H1 (cell line): Measurements from ENCODE around the gene KCNQ1. TPM values are rescaled to one million over a fixed set of nuclear protein-coding genes. Genes with fewer than 3 reads are reported as not detected.

Experiments used
- CTCF ChIA-PET: fragments of 300-600 bp; sonication (Branson Sonifier 250); formaldehyde crosslinking; loops from one replicate; lab custom pipeline; 2021; ENCODE audit not compliant: partially characterized antibody; lab: Charles Lee
- POLR2A ChIA-PET: fragments of 300-600 bp; sonication (Branson Sonifier 250); formaldehyde crosslinking; loops from one replicate; lab custom pipeline; 2021; ENCODE audit warnings: inconsistent platforms; ENCODE audit not compliant: partially characterized antibody; lab: Charles Lee
- DNase-seq, 2 experiments: peaks; one replicate each; pipeline versions ENCODE4 v3.0.0 to v3.0.0-alpha.2; 2010 to 2022; ENCODE audit warnings: low spot score in 2 of 2, low read depth in 1 of 2, mixed read lengths in 1 of 2
- FAIRE-seq: peaks from 2 replicates; lab custom pipeline; 2011; peaks lifted over from hg19 to GRCh38; lab: Jason Lieb, UNC
- H2AFZ ChIP-seq: 2 replicates; pipeline ENCODE4 v1.8.1; 2012; ENCODE audit warnings: low read length, inconsistent platforms
- H2AK5ac ChIP-seq: 2 replicates; pipeline ENCODE4 v1.6.1; 2013; ENCODE audit warnings: low read depth, low read length
- H2BK120ac ChIP-seq: replicated peaks from 2 replicates; pipeline ENCODE3; 2013; ENCODE audit warnings: low read depth, low read length, inconsistent platforms
- H2BK12ac ChIP-seq: 2 replicates; pipeline ENCODE4 v1.6.1; 2013; ENCODE audit warnings: low read depth, low read length
- H2BK15ac ChIP-seq: 2 replicates; pipeline ENCODE4 v1.6.1; 2013; ENCODE audit warnings: low read length
- H2BK20ac ChIP-seq: 2 replicates; pipeline ENCODE4 v1.6.1; 2013; ENCODE audit warnings: low read length
- H2BK5ac ChIP-seq: 2 replicates; pipeline ENCODE4 v1.6.1; 2013; ENCODE audit warnings: low read depth, low read length
- H3K14ac ChIP-seq: 2 replicates; pipeline ENCODE4 v1.6.1; 2013; ENCODE audit warnings: inconsistent platforms; ENCODE audit not compliant: insufficient read length
- H3K18ac ChIP-seq: 2 replicates; pipeline ENCODE4 v1.6.1; 2013; ENCODE audit warnings: low read length; ENCODE audit errors: extremely low read depth
- H3K23ac ChIP-seq: 2 replicates; pipeline ENCODE4 v1.6.1; 2013; ENCODE audit warnings: inconsistent platforms; ENCODE audit not compliant: insufficient read length
- H3K23me2 ChIP-seq: 2 replicates; pipeline ENCODE4 v1.6.1; 2013; ENCODE audit warnings: low read depth, low read length
- H3K27ac ChIP-seq: 2 replicates; pipeline ENCODE4 v1.6.1; 2011; ENCODE audit warnings: low read depth, low read length, inconsistent platforms
- H3K27me3 ChIP-seq, 4 experiments: replicated peaks in 1 of 4; 1 replicate in 1 of 4; 2 replicates in 3 of 4; pipeline versions ENCODE4 v1.6.1 to v1.8.1; 2011 to 2013; ENCODE audit warnings: low read length in 3 of 4, mild to moderate bottlenecking in 3 of 4, inconsistent platforms in 2 of 4, mixed read lengths in 2 of 4, moderate library complexity in 1 of 4; ENCODE audit not compliant: control insufficient read depth in 3 of 4, insufficient read depth in 3 of 4; ENCODE audit errors: extremely low read depth in 1 of 4
- H3K36me3 ChIP-seq, 4 experiments: 2 replicates each; pipeline versions ENCODE4 v1.6.1 to v1.8.1; 2011 to 2013; ENCODE audit warnings: mild to moderate bottlenecking in 4 of 4, low read length in 3 of 4, moderate library complexity in 2 of 4, control low read depth in 1 of 4, inconsistent platforms in 1 of 4; ENCODE audit not compliant: insufficient read depth in 4 of 4, control insufficient read depth in 2 of 4
- H3K4ac ChIP-seq: replicated peaks from 2 replicates; pipeline ENCODE3; 2013; ENCODE audit warnings: low read length, low read depth, mixed read lengths, inconsistent platforms; ENCODE audit not compliant: insufficient read length
- H3K4me1 ChIP-seq, 4 experiments: replicated peaks in 1 of 4; 1 replicate in 1 of 4; 2 replicates in 3 of 4; pipeline versions ENCODE4 v1.6.1 to v1.8.1; 2011 to 2013; ENCODE audit warnings: low read length in 3 of 4, inconsistent platforms in 2 of 4, mixed read lengths in 1 of 4; ENCODE audit not compliant: insufficient read depth in 4 of 4, control insufficient read depth in 3 of 4
- H3K4me2 ChIP-seq, 2 experiments: 2 replicates each; pipeline versions ENCODE4 v1.6.1 to v1.8.1; 2011 to 2013; ENCODE audit warnings: low read depth in 2 of 2, low read length in 2 of 2, control low read depth in 1 of 2, inconsistent platforms in 1 of 2, mild to moderate bottlenecking in 1 of 2; ENCODE audit not compliant: insufficient read depth in 1 of 2
- H3K4me3 ChIP-seq, 4 experiments: fragments of 200-600, 300-600 bp in 1 of 4; sonication (generic), shearing (Covaris generic), sonication (Bioruptor Twin) in 1 of 4; 2 replicates each; pipeline versions ENCODE4 v1.5.1 to v1.8.1; 2011 to 2016; ENCODE audit warnings: low read length in 4 of 4, low read depth in 3 of 4, control low read depth in 2 of 4, inconsistent platforms in 2 of 4, mild to moderate bottlenecking in 2 of 4, mixed read lengths in 1 of 4, moderate library complexity in 1 of 4; ENCODE audit not compliant: insufficient read depth in 2 of 4; ENCODE audit errors: extremely low read depth in 1 of 4
- H3K56ac ChIP-seq: replicated peaks from 2 replicates; pipeline ENCODE3; 2013; ENCODE audit warnings: low read depth, mild to moderate bottlenecking, mixed read lengths, low read length, inconsistent platforms; ENCODE audit not compliant: insufficient read length
- H3K79me1 ChIP-seq: 2 replicates; pipeline ENCODE4 v1.6.1; 2013; ENCODE audit warnings: low read depth, low read length, control low read depth
- H3K79me2 ChIP-seq, 2 experiments: 2 replicates each; pipeline versions ENCODE4 v1.6.1 to v1.8.1; 2012 to 2013; ENCODE audit warnings: low read length in 2 of 2, mild to moderate bottlenecking in 2 of 2, inconsistent platforms in 1 of 2; ENCODE audit not compliant: insufficient read depth in 2 of 2, control insufficient read depth in 1 of 2
- H3K9ac ChIP-seq, 4 experiments: replicated peaks in 1 of 4; 1 replicate in 1 of 4; 2 replicates in 3 of 4; pipeline versions ENCODE4 v1.6.1 to v1.8.1; 2011 to 2013; ENCODE audit warnings: low read depth in 3 of 4, low read length in 3 of 4, control low read depth in 2 of 4, mild to moderate bottlenecking in 2 of 4, moderate library complexity in 2 of 4, inconsistent platforms in 1 of 4; ENCODE audit errors: extremely low read depth in 1 of 4
- H3K9me3 ChIP-seq, 2 experiments: 2 replicates each; pipeline versions ENCODE4 v1.6.1 to v1.8.1; 2012 to 2013; ENCODE audit warnings: mild to moderate bottlenecking in 2 of 2, moderate library complexity in 2 of 2, control low read depth in 1 of 2, inconsistent platforms in 1 of 2, low read depth in 1 of 2, low read length in 1 of 2, mixed read lengths in 1 of 2; ENCODE audit not compliant: insufficient read depth in 2 of 2
- H4K20me1 ChIP-seq, 2 experiments: replicated peaks in 1 of 2; 2 replicates each; pipeline versions ENCODE3 to v1.8.1; 2011 to 2013; ENCODE audit warnings: inconsistent platforms in 2 of 2, low read length in 2 of 2, mild to moderate bottlenecking in 1 of 2; ENCODE audit not compliant: insufficient read depth in 2 of 2, control insufficient read depth in 1 of 2
- H4K5ac ChIP-seq: 2 replicates; pipeline ENCODE4 v1.6.1; 2013; ENCODE audit warnings: low read length, low read depth, mixed read lengths, inconsistent platforms; ENCODE audit not compliant: insufficient read length
- H4K8ac ChIP-seq: 2 replicates; pipeline ENCODE4 v1.8.0; 2013; ENCODE audit warnings: mild to moderate bottlenecking, moderate library complexity, low read length, inconsistent platforms; ENCODE audit not compliant: insufficient read depth; ENCODE audit errors: extremely low read depth
- H4K91ac ChIP-seq: replicated peaks from 2 replicates; pipeline ENCODE3; 2013; ENCODE audit warnings: low read length, mixed read lengths, inconsistent platforms; ENCODE audit not compliant: insufficient read length
- CBX8 ChIP-seq: fragments of 300-800, 300-1000 bp; sonication (generic); IDR thresholded peaks from 2 replicates; pipeline ENCODE4 v1.7.1; 2016; ENCODE audit warnings: low read depth, low read length, borderline replicate concordance
- CREB1 ChIP-seq: IDR thresholded peaks from 2 replicates; pipeline ENCODE4 v1.6.1; 2012; ENCODE audit warnings: inconsistent platforms
- E2F6 ChIP-seq: IDR thresholded peaks from 2 replicates; pipeline ENCODE4 v1.6.1; 2012; ENCODE audit warnings: inconsistent platforms
- GABPA ChIP-seq: IDR thresholded peaks from 2 replicates; pipeline ENCODE4 v1.6.1; 2011; ENCODE audit warnings: mild to moderate bottlenecking, low read length, moderate library complexity, borderline replicate concordance; ENCODE audit not compliant: insufficient read depth
- JUN ChIP-seq: IDR thresholded peaks from 2 replicates; pipeline ENCODE4 v1.6.1; 2011; ENCODE audit warnings: low read depth, mild to moderate bottlenecking, improper control_type of control experiment, low read length
- KDM1A ChIP-seq: fragments of 200-600, 300-600 bp; sonication (generic); IDR thresholded peaks from 2 replicates; pipeline ENCODE4 v1.7.1; 2016; ENCODE audit warnings: mild to moderate bottlenecking, low read length, borderline replicate concordance
- MAX ChIP-seq: IDR thresholded peaks from 2 replicates; pipeline ENCODE4 v1.6.1; 2012; ENCODE audit warnings: inconsistent platforms
- NRF1 ChIP-seq: IDR thresholded peaks from 2 replicates; pipeline ENCODE4 v1.6.1; 2011; ENCODE audit warnings: mild to moderate bottlenecking, low read depth, low read length, improper control_type of control experiment
- SAP30 ChIP-seq: fragments of 300-600 bp; sonication (generic); IDR thresholded peaks from 2 replicates; pipeline ENCODE4 v1.7.1; 2012; ENCODE audit warnings: low read length, moderate library complexity, mild to moderate bottlenecking, inconsistent platforms; ENCODE audit not compliant: insufficient read depth, insufficient replicate concordance
- TAF7 ChIP-seq: optimal IDR thresholded peaks from 2 replicates; pipeline ENCODE3; 2011; ENCODE audit warnings: low read depth, mild to moderate bottlenecking, inconsistent platforms, low read length, moderate library complexity, borderline replicate concordance
- TBP ChIP-seq: IDR thresholded peaks from 2 replicates; pipeline ENCODE4 v1.6.1; 2011; ENCODE audit warnings: low read depth, low read length, improper control_type of control experiment
- USF2 ChIP-seq: IDR thresholded peaks from 2 replicates; pipeline ENCODE4 v1.6.1; 2011; ENCODE audit warnings: low read length, improper control_type of control experiment
- WGBS, 2 experiments: shearing (Covaris generic) in 1 of 2; methylation state at CpG; one replicate each; pipeline versions ENCODE4 v1.1.6 to v1.1.7; 2013 to 2015; ENCODE audit warnings: low lambda C conversion rate in 2 of 2, mixed read lengths in 2 of 2, inconsistent platforms in 1 of 2, low coverage in 1 of 2, missing lambda C conversion rate in 1 of 2; ENCODE audit not compliant: insufficient replicate concordance in 2 of 2, insufficient coverage in 1 of 2, insufficient read length in 1 of 2; ENCODE audit errors: extremely low coverage in 1 of 2, missing lambda C conversion rate in 1 of 2; 5-methylcytosine and 5-hydroxymethylcytosine counted together
- polyA plus RNA-seq, 7 experiments: library from polyadenylated mRNA; depleted of rRNA in 3 of 7; stranded (reverse) in 5 of 7; unstranded in 2 of 7; fragments of >200 nt in 5 of 7; fragments of 200-250 nt in 2 of 7; gene quantifications; 1 replicate in 5 of 7; 2 replicates in 1 of 7; 4 replicates in 1 of 7; pipeline versions ENCODE4 v1.2.1 to v1.2.3, GENCODE V29; 2011 to 2013; ENCODE audit warnings: missing spikeins in 2 of 7, mixed read lengths in 2 of 7
- total RNA-seq: library from RNA; stranded (reverse); fragmentation: NEBNext Ultra II Directional; extraction: Animal tissue kit (Norgen Biotek cat#: 25700); gene quantifications from 2 replicates; pipeline ENCODE4 v1.2.1, GENCODE V29; 2021

Gene KCNQ1
- total and polyA plus RNA-seq, 2 of the 8 experiments (the other 6 are each of a cell fraction or from before 2014, with no cell fraction given), result 1.9 to 2.0 TPM

GRCh38 chr11:2897048-2897447 is 452.2 kb downstream of the KCNQ1 start:
- Histone ChIP-seq H3K14ac (no peak overlapping the region), H2BK120ac (no peak overlapping the region), H2BK5ac (no peak overlapping the region), H3K18ac (no peak overlapping the region), H3K9ac (no peak overlapping the region), H3K4ac (no peak overlapping the region), H2BK12ac (no peak overlapping the region), H3K56ac (no peak overlapping the region), H3K4me3 (no peak overlapping the region), H3K4me1 (peaks cover 0 to 15% (median 9%) of the 10 kb centered on the region in 4 experiments; a peak in 6 of 7 replicates), H4K91ac (no peak overlapping the region), H3K79me1 (no peaks in the 10 kb centered on the region), H3K23me2 (peaks cover 7% of the 10 kb centered on the region), H3K27ac (no peak overlapping the region), H2BK15ac (no peak overlapping the region), H3K4me2 (no peak overlapping the region), H4K20me1 (no peaks in the 10 kb centered on the region), H3K9me3 (peaks cover 0 to 4% of the 10 kb centered on the region in 2 experiments; a peak in 1 of 4 replicates), H4K8ac (no peak overlapping the region), H4K5ac (no peak overlapping the region), H3K79me2 (no peaks in the 10 kb centered on the region), H3K23ac (no peak overlapping the region), H2BK20ac (no peak overlapping the region), H3K27me3 (peaks cover 0 to 18% (median 6%) of the 10 kb centered on the region in 4 experiments; a peak in 3 of 7 replicates), H3K36me3 (no peaks in the 10 kb centered on the region), H2AK5ac (no peak overlapping the region), H2AFZ (no peak overlapping the region)
- POLR2A ChIA-PET, result no interaction called here
- WGBS, 2 experiments, result 93% methylated on average over 6 of the region's 6 CpGs; no CpG with 5 or more reads in 1 of the 2 experiments
- FAIRE-seq (no peak), DNase-seq (no peak)
- CTCF ChIA-PET, result interaction anchor here (1.3 kb wide), 1 partner anchor 9 kb away, joined by 5 read pairs; no protein-coding TSS in a partner anchor
- TF ChIP-seq GABPA, result no peak
- TF ChIP-seq E2F6, result no peak
- no peak for TF ChIP-seq TBP
- TF ChIP-seq NRF1, result no peak
- TF ChIP-seq SAP30, result no peak
- no peak for TF ChIP-seq CBX8
- no peak for TF ChIP-seq USF2
- TF ChIP-seq JUN, result no peak
- no peak for TF ChIP-seq KDM1A
- no peak for TF ChIP-seq TAF7
- TF ChIP-seq MAX, result no peak
- no peak for TF ChIP-seq CREB1
